Vagina (tissue), 2 donors: Measurements from ENCODE around the gene PLCB3. TPM values are rescaled to one million over a fixed set of nuclear protein-coding genes. Genes with fewer than 3 reads are reported as not detected.
A peak's percentile ranks its signal among the peaks of the same experiment; 100 is the strongest.
"Not testable (repeated sequence)": the region's sequence is repeated elsewhere in the genome, so short reads cannot be mapped to it uniquely, and the experiment has no call there.

Experiments
- DNase-seq, 2 donors: peaks; one replicate each; pipeline ENCODE4 v3.0.0-alpha.2; 2017; ENCODE audit errors: extremely low spot score in 2 of 2
- H3K27ac ChIP-seq: fragments of 200-600 bp; sonication (generic); one replicate; pipeline ENCODE4 v1.5.1; 2019
- H3K27me3 ChIP-seq: fragments of 200-600 bp; sonication (generic); one replicate; pipeline ENCODE4 v1.5.1; 2019
- H3K36me3 ChIP-seq, 2 donors: fragments of 200-600 bp; sonication (generic); one replicate each; pipeline ENCODE4 v1.5.1; 2017 to 2019
- H3K4me1 ChIP-seq: fragments of 200-600 bp; sonication (generic); one replicate; pipeline ENCODE4 v1.5.1; 2019
- H3K4me3 ChIP-seq, 2 donors: fragments of 200-600 bp; sonication (generic); 1 replicate in 1 of 2; 2 replicates in 1 of 2; pipeline ENCODE4 v1.5.1; 2016 to 2019
- H3K9me3 ChIP-seq: fragments of 200-600 bp; sonication (generic); one replicate; pipeline ENCODE4 v1.5.1; 2019
- POLR2A ChIP-seq, 2 donors: fragments of 450-650 bp; IDR thresholded peaks; one replicate each; pipeline ENCODE4 v1.6.1; 2017; ENCODE audit warnings: antibody characterized with exemption in 2 of 2, mild to moderate bottlenecking in 2 of 2, moderate library complexity in 2 of 2
- POLR2AphosphoS5 ChIP-seq, 2 donors: sonication (generic); formaldehyde crosslinking; IDR thresholded peaks; one replicate each; pipeline ENCODE4 v1.9.0; 2017; ENCODE audit warnings: antibody characterized with exemption in 2 of 2, mild to moderate bottlenecking in 2 of 2, low read depth in 1 of 2; ENCODE audit not compliant: insufficient read depth in 1 of 2
- intact Hi-C: fragments of 100-400 bp; cut with DNase I; formaldehyde crosslinking; loops from one replicate; pipeline ENCODE4 v1.15.1; 2023
- total RNA-seq: library from RNA; depleted of rRNA; stranded (reverse); fragments of >200 nt; gene quantifications from one replicate; pipeline ENCODE4 v1.2.3, GENCODE V29; 2016
- TF ChIP-seq, protein P1 (sequence below), 3 experiments: fragments of 450-650 bp in 2 of 3; fragments of 200-600 bp in 1 of 3; sonication (generic) in 1 of 3; IDR thresholded peaks; one replicate each; pipeline ENCODE4 v1.5.1; 2017 to 2019; ENCODE audit warnings: antibody characterized with exemption in 3 of 3, mild to moderate bottlenecking in 2 of 3, moderate library complexity in 2 of 3

Gene PLCB3
- total RNA-seq, 1 donor from 2014 or later, result 33.1 TPM

GRCh38 chr11:64305691-64306562, 54.6 kb downstream of the PLCB3 start:
- H3K9me3 ChIP-seq, result no peaks in the 10 kb centered on the region
- no peak for TF ChIP-seq POLR2A (IDR thresholded peaks at IDR 0.05)
- peak in 1 of 2 donors; percentile 46 for TF ChIP-seq POLR2AphosphoS5 (IDR thresholded peaks at IDR 0.05; ENCODE audit: insufficient read depth in 1 of 2, low read depth in 1 of 2)
- intact Hi-C loops, result loop anchor here (5.0 kb wide), 1 partner anchor 69 kb away; no protein-coding TSS in a partner anchor
- H3K4me3 ChIP-seq, result peak overlapping the region; percentile 83 to 93
- peak overlapping the region; percentile 88 for H3K27ac ChIP-seq
- H3K27me3 ChIP-seq, result no peaks in the 10 kb centered on the region
- peak in 1 of 2 donors; percentile 91 for DNase-seq
- H3K4me1 ChIP-seq, result peaks cover 31% of the 10 kb centered on the region
- no peaks in the 10 kb centered on the region for H3K36me3 ChIP-seq

- peak overlapping the region; percentile 88 for H3K27ac ChIP-seq
- peaks cover 31% of the 10 kb centered on the region for H3K4me1 ChIP-seq
- TF ChIP-seq POLR2AphosphoS5 (IDR thresholded peaks at IDR 0.05; ENCODE audit: insufficient read depth in 1 of 2, low read depth in 1 of 2), result peak in 1 of 2 donors; percentile 2
- TF ChIP-seq, protein P1, sequence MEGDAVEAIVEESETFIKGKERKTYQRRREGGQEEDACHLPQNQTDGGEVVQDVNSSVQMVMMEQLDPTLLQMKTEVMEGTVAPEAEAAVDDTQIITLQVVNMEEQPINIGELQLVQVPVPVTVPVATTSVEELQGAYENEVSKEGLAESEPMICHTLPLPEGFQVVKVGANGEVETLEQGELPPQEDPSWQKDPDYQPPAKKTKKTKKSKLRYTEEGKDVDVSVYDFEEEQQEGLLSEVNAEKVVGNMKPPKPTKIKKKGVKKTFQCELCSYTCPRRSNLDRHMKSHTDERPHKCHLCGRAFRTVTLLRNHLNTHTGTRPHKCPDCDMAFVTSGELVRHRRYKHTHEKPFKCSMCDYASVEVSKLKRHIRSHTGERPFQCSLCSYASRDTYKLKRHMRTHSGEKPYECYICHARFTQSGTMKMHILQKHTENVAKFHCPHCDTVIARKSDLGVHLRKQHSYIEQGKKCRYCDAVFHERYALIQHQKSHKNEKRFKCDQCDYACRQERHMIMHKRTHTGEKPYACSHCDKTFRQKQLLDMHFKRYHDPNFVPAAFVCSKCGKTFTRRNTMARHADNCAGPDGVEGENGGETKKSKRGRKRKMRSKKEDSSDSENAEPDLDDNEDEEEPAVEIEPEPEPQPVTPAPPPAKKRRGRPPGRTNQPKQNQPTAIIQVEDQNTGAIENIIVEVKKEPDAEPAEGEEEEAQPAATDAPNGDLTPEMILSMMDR (IDR thresholded peaks at IDR 0.05), result no peak
Measured at GRCh38 chr11:64306563-64306875, 55.2 kb downstream of the PLCB3 start.

GRCh38 chr11:64306876-64307622, 55.7 kb downstream of the PLCB3 start:
- H3K36me3 ChIP-seq, result no peaks in the 10 kb centered on the region
- peak in 1 of 2 donors; percentile 89 for DNase-seq
- intact Hi-C loops, result loop anchor here (5.0 kb wide), 1 partner anchor 70 kb away; no protein-coding TSS in a partner anchor

More at GRCh38 chr11:64306563-64306875, 55.2 kb downstream of the PLCB3 start:
- DNase-seq, result peak in 1 of 2 donors; percentile 89
- Histone ChIP-seq H3K4me3 (peak overlapping the region; percentile 83 to 93), H3K27me3 (no peaks in the 10 kb centered on the region), H3K36me3 (no peaks in the 10 kb centered on the region), H3K9me3 (no peaks in the 10 kb centered on the region)
- intact Hi-C loops, result loop anchor here (5.0 kb wide), 1 partner anchor 69 kb away; no protein-coding TSS in a partner anchor

DNA sequence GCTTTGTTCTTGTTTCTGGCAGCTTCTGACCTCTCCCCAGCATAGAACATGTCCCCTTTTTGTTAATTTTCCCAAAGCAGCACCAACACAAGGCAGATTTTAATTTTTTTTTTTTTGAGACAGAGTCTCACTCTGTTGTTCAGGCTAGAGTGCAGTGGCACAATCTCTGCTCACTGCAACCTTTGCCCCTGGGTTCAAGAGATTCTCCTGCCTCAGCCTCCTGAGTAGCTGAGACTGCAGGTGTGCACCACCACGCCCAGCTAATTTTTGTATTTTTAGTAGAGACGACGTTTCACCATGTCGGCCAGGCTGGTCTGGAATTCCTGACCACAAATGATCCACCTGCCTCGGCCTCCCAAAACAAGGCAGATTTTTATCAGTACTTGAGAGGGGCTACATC, 56.5 kb downstream of the PLCB3 start:
- intact Hi-C loops, result loop anchor here (5.0 kb wide), 1 partner anchor 70 kb away; no protein-coding TSS in a partner anchor
- DNase-seq, H3K27ac ChIP-seq, H3K27me3 ChIP-seq, H3K9me3 ChIP-seq, H3K4me3 ChIP-seq, H3K36me3 ChIP-seq: not testable (repeated sequence)
- H3K4me1 ChIP-seq, result peaks cover 36% of the 10 kb centered on the region

More at GRCh38 chr11:64306876-64307622, 55.7 kb downstream of the PLCB3 start:
- TF ChIP-seq POLR2AphosphoS5 (IDR thresholded peaks at IDR 0.05; ENCODE audit: insufficient read depth in 1 of 2, low read depth in 1 of 2) (no peak), POLR2A (IDR thresholded peaks at IDR 0.05) (no peak)
- TF ChIP-seq, protein P1 (IDR thresholded peaks at IDR 0.05), result no peak
- Histone ChIP-seq H3K27ac (peak overlapping the region; percentile 88), H3K4me1 (peaks cover 31% of the 10 kb centered on the region), H3K27me3 (no peaks in the 10 kb centered on the region), H3K4me3 (peak overlapping the region; percentile 83 to 93), H3K9me3 (no peaks in the 10 kb centered on the region)

GRCh38 chr11:64312947-64313346, 61.6 kb downstream of the PLCB3 start:
- no peak for DNase-seq
- Histone ChIP-seq H3K27ac (peak overlapping the region; percentile 72), H3K4me1 (peaks cover 31% of the 10 kb centered on the region), H3K36me3 (peaks cover 0 to 21% of the 10 kb centered on the region in 2 donors), H3K27me3 (no peaks in the 10 kb centered on the region), H3K4me3 (no peak overlapping the region), H3K9me3 (no peaks in the 10 kb centered on the region)
- no peak for TF ChIP-seq POLR2A (IDR thresholded peaks at IDR 0.05)
- TF ChIP-seq, protein P1 (IDR thresholded peaks at IDR 0.05), result no peak
- TF ChIP-seq POLR2AphosphoS5 (IDR thresholded peaks at IDR 0.05; ENCODE audit: insufficient read depth in 1 of 2, low read depth in 1 of 2), result no peak
- intact Hi-C loops, result no loop called here
